Limb (tissue), 2 donors: ENCODE measurements around the gene SLCO4A1.

Source experiments
- DNase-seq, 2 donors: peaks; one replicate each; pipeline ENCODE4 v3.0.0-alpha.2; 2016; ENCODE audit errors: extremely low spot score in 2 of 2

SLCO4A1 gene

DNA sequence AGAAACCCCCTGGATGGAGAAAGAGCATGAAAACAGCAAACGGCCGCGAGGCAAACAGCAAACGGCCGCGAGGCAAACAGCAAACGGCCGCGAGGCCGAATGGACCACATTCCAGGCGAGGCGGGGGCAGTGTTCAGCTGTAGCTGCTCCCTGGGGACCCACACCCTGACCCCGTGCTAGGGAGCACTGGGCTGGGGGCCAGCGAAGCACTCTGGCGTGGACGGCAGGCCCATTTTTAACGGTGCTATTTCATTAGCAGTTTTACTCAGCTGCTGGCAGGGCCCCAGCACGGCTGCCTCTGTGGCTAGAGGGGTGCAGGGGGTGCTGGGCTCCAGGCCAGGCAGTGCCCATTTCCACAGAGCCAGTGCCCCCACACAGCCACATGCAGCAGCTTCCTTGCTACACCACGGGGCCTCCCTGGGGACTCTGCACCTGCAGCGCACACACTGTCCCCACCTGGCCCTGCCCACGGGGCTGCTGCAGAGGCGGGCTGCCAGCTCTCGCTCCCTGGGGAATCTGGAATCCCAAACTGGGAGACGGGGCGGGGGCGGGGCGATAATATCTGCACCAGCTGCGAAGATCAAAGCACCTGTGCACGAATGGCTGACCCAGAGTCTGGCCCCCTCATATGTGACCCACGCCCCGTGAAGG lies 35.6 kb upstream of the SLCO4A1 start:
- peak in 1 of 2 donors; percentile 58 for DNase-seq

DNA sequence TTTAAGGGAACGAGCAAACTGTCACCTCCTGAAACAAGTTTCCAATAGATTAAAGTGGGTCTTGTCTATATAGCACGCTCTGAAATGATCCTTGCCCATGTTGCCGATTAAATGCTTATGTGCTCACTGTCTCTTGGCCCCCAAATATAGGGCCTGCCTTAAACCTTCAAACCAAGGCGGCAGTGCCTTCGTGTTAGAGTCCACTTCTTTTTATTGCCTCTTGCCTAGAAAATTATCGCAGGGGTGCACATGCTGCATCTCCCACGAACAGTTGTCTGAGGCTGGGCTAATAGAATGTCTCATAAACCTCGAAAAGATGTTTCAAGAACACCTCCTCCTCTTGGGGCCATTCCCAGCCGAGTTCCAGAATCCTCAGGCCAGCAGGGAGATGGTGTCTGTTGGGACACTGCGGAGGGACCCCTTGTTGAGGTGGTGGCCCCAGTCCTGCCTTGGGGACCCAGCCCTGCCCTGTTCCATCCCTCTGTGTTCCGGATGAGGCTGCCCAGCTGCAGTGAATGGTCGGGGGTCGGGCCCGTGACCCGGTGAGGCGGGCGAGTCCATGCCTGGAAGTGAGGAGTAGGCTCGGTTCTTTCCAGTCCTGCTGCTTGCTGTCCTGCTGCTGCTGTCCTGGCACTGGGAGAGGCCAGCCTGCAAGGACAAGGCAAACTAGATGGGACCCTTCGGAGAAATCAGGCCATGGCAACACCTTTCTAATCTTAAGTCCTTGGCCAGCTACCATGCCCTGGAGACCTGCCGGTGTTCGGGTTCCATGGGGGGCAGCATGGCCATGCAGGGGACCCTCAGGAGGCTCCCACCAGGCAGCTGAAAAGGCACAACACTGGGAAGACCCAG lies 34.7 kb upstream of the SLCO4A1 start:
- no peak for DNase-seq

DNA sequence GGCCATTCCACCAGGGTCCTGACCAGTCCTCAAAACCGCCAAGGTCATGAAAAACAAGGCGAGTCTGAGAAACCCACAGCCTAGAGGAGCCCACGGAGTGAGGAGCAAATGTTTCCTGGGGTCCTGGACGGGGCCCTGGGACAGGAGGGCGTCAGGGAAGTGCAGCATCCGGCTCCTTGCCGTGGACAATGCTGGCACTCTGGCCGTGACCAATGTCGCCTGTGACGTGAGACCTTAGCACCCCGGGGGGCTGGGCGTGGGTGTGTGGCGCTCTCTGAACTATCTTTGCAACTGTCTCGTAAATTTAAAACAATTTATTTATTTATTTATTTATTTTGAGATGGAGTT lies 34.1 kb upstream of the SLCO4A1 start:
- no peak for DNase-seq

DNA sequence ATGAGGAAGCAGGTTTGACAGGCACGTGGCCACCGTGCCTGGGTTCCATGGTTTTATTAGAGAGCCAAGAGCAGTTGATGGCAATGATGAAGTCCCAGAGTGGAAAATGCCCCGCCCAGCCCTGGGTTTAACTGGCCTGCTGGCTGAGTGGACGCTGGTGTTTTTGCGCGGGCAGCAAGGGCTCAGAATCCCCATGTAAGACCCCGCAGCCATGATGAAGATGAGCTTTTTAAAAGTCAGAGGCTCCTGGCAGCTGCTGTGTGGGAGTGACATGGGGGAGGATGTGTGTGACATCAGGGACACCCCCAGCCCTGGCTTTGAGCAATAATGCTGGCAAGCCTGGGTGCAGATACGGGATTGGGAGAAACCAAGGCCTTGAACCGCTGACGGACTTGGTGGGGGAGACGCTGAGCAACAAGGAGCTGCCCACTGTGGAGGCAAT lies 33.0 kb upstream of the SLCO4A1 start:
- DNase-seq, result no peak

DNA sequence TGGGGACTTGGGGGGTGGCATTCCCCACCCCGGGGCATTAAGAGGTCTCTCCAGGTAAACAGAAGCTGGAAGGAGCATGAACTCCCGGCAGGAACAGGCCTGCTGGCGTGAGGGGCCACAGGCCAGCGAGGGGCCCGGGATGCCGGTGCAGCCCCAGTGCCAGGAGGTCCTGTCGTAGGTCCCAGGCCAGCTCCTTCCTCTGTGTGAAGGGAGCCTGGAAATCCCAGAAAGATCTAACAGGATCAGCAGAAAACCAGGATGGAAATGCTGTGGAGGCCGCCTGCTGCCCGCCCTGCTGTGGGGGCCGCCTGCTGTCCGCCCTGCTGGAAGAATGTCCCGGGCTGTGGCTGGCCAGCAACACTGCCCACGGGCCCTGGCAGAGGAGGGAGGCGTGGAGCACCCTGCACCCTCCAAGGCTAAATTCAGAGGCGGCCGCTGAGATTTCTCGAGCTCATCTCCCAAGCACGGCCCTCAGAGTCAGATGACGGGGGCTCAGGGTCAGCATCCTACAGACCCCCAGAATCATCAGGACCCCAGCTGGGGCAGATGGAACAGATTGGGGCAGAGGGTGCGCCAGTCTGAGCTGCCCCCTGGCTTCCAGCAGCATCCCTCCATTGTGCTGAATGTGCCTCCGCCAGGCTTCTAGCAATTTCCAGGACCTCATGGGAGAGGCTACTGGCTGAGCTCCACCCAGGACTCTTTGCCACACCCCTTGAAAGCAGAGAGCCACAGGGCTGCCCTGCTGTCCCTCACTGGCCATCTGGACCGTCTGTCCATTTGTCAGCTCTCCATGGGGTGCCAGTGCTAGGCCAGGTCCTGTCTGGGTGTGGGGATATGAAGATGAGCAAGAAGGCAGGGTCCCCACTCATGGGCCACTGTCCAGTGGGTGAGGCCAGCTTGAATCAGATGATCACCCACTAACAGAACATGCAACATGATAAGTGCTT lies 32.2 kb upstream of the SLCO4A1 start:
- DNase-seq, result no peak

DNA sequence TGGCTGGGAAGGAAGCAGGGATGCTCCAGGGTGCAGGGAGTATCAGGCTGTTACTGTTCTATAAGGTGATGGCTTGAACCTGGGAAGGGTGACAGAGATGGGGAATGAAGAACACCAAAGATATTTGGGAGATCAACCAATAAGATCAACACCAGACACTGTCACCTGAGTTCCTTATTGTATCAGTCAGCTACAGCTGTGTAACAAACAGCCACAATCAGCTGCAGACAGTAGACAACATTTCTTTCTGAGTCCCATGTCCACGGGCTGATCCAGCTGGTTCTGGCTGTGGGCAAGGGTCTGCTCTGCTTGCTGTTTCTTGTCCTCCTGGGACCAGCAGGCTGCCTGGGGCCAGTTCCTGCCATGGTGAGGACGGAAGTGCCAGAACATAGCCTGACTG lies 31.3 kb upstream of the SLCO4A1 start:
- DNase-seq, result no peak

DNA sequence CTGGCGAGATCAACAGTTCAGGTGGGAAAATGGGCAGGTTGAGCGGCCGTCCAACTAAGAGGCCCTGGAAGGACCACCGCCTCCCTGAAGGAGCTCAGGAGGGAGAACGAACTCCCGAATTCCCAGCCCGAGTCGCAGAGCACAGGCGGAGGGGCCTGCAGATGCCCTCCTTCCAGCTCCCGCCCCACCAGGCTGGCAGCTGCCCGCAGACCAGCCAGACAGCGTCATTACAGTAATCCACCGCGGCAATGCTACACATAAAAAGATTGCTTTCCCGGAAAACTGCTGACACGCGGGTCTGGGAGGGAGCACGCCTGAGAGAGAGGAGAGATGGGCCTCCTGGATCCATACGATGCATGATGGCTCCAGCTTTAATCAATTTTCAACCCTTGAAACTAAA lies 30.5 kb upstream of the SLCO4A1 start:
- no peak for DNase-seq

DNA sequence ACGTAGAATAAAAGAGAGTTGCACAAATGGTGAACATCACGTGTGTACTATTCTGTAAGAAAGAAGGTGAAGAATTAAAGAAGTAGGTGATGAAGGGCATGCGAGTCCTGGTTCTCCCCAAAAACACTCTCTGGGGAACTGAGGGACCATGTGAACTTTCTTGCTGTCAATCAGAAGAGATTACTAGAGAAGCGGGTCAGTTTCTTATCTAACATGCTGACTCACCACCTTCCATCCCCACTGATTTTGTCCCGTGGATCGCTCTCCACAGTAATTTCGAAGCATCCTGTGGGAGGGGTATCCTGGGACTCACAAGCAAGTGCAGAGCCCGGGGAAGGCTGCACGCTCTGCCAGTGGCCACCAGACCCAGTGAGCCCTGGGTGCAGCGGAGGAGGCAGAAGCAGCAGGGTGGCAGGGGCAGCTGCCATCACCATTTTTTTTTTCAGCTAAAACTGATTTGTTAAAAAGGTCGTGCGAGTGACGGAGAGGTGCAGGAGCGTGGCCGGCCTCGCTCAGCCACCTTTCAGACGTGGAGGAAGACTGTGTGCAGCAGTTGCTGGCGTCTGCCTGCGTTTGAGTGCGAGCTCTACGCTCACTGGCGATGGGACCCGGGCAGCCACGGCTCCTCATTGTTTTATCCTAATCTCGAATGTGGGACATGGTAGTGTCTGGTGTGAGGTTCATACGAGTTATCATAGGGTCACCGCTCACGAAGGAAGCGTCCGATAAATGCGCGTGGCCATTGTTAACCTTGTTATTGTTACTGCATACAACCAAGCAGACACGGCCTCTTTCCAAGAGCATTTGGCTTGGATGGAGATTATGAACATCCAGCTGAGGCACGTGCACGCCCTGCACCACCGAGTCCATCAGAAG lies 28.0 kb upstream of the SLCO4A1 start:
- no peak for DNase-seq

DNA sequence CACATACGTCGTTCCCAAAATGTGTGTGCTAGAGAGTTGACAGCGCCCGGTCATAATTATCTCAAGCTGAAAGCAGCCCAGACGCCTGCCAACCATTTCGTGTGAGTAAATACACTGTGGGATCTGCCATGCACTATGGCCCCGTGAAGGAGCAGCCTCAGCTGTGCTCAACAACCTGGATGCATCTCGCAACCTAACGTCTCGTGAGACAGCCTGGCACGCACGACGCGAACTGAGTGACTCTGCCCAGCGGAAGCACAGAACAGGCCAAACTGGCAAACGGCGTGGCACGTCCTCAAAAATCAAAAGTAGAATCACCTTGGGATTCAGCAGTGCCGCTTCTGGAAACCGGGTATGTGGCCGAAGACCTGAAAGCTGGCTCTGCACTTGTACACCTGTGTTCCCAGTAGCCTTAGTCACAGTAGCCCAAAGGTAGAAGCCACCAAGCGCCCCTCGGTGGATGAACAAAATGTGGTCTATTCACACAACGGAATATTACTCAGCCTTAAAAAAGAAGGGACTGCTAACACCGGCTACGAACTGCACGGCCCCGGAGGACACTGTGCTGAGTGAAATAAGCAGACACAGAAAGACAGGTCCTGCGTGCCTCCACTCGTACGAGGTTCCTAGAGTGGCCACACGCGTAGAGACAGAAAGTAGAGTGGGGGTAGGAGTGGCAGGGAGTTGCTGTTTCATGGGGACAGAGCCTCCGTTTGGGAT lies 27.2 kb upstream of the SLCO4A1 start:
- DNase-seq, result no peak

DNA sequence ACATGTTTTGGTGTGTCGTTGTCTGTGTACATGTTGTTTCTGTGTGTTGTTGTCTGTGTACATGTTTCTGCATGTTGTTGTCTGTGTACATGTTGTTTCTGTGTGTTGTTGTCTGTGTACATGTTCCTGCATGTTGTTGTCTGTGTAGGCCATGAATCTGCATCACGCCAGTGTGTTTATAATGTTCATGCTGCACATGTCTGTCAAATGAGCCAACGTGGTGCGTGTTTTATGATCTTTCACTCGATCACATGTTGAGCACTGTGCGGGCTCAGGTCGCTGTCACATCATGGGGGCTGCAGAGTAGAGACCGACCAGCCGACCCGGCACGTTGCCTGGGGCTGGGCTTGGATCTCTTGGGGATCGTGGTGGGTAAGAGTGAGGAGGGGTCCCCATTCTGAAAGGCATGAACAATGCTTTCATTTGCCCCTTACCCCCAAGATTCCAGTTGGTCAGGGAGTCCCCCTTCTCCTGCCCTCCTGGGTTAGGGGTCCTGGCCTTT lies 26.5 kb upstream of the SLCO4A1 start:
- no peak for DNase-seq

DNA sequence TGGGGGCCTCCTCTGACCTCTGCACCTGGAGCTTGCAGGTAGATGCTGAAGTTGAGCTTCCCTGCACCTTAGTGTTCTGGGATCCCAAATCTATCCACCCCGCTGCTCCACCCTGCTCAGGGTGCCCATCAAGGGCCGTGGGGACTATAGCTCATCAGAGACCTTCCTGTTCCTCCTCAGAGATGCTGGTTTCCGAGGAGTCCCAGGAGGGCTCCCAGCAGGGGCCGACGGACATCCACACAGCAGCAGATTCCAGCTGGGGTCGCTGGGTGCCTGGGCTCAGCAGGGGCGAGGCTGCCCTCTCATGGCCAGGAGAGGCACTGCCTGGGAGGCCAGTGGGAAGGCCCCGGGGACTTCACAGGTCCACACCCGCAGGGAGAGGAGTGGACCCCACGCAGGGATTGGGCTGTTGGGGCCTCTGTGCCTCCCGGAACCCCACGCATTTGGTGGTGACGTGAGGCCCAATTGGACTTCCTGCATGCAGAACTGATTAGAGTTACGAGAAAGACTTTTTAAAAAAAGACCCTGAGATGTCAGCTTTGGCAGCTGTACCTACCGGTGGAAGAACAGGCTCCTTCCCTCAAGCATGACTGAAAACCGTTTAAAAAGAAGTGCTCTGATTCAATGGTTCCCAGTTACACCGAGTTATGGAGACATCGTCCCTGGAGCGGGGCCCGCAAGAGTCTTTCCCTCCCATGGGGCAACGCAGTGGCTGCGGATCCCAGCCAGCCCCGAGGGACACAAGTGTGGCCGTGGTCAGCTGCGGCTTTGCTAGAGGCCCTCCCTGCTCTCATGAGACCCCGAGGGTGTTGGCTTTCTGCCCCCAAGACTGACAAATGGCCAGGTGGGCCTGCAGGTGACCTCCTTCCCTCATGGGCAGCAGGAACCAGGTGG lies 25.3 kb upstream of the SLCO4A1 start:
- peak in 1 of 2 donors; percentile 79 for DNase-seq

DNA sequence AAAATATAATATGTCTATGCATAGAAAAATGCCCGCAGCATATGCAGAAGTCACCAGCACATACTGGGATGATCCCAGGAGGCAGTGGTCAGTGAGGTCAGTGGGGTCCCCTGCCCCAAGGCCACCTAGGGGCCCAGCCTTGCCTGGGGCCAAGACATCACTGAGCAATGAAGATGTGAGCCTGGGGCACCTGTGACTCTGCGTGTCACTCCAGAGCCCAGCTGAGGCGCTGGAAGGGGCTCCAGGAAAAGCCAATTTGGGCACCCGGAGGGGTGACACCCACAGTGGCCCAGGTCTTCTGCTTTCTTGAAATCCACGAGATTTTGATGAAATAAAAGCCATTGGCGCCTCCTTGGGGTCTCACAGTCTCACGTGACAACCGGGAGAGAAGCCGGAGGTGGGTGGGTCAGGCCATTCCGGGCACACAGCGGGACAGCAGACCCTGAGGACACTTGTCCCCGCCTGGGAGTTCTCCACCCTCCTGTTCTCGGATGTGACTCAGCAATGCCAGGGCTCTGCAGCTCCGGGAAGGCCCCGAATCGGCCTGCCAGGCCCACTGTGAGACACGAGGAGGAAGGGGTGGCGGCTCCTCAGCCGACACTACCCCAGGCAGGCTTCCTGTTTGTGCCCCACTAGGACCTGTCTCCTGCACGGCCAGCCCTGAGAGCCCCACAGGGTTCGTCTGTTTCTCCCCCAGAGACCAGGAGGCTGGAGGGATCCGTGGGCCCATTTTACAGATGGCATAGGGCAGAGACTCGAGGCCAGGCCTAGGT lies 24.4 kb upstream of the SLCO4A1 start:
- DNase-seq, result no peak

DNA sequence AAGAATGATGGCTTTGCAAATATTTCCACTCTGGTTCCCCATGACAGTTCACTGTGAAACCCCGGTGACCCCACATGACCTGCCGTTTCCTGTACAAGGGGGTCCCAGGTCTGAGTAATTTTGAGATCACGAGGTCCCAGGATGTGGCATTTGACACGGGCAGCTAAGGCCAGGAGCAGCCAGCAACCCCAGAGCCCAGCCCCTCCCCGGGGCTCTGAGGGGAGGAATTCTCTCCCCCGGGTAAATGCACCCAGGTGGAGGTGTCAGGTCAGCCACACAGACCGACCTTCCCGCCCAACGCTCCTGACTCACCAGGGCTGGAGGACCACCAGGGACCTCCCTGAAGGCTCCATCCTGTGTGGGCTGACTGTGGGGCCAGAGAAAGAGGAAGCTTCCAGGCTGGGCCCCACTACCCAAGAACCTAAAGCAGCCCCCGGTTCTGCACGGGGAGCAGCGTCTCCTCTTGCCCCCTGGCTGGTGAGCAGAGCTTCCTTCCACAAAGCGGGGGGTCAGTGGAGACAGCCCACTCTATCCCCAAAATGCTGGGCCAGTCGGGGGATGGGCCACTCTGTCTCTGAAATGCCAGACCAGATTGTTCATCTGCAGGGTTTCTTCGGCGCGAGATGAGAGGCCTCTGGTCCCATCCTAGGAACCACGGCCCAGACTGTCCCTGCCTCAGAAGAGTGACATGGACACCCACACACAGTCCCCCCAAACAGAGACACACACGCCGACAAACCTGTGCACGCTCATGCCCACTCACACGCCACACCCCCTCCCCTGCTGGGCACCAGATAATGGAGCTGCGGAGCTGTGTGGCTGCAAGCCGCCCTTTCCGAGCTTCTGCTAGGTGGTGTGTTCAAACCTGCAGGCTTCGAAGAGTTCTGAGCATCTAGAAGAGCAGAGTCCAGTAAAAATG lies 23.4 kb upstream of the SLCO4A1 start:
- DNase-seq, result no peak

DNA sequence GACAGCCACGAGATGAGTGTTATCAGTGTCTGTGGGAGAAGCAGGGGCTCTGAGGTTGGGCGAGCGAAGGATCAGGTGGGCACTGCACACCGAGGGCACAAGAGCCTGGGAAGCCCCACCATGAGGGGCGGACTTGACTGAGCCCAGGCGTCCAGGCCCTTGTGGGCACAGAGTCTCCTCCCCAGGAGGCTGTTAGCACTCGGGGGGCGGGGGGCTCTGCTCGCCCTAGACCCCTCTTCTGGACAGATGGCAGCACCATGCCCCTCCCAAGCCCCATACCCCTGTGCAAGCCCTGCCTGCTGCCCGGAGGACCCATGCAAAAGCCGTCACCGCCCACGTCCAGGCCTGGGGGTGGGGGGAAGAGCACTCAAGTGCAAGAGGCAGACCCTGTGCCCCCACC lies 21.7 kb upstream of the SLCO4A1 start:
- DNase-seq, result no peak

DNA sequence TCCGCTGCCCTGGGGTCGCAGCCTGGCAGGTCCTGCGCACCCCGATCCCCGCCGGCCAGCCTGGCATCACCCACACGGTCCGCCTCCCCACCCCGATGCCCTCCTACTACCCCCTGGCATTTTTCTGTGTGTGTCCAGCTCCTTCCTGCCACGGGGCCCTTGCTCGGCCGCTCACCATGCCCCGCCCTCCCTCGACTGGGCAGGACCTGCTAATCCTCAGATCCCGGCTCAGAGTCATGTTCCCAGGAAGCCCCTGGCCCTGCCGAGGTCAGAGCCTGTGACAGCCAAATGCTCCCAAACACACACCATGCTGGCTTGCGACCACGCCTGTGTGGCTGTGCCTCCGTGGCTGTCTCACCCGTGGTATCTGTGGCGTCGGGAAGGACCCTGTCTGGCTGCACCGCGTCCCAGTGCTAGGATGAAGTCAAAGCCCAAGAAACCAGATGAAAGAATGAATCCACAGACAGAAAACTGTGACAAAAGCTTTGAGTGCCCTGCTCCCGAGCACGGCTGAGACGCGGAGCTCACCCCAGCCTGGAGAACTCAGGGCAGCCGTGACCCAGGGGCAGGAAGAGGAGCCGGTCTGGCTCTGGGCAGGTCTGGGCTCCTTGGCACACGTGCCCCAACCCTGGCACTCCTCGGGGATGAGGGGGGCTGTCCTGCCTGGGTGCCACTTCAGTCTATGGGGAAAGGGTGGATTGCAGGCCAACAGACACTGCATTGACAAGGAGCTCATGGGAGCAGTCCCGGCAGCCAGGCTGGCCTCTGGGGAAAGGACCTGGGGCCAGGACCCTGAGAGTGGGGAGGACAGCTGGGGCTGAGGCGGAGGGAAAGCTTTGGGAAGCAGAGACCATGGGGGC lies 20.8 kb upstream of the SLCO4A1 start:
- DNase-seq, result no peak

DNA sequence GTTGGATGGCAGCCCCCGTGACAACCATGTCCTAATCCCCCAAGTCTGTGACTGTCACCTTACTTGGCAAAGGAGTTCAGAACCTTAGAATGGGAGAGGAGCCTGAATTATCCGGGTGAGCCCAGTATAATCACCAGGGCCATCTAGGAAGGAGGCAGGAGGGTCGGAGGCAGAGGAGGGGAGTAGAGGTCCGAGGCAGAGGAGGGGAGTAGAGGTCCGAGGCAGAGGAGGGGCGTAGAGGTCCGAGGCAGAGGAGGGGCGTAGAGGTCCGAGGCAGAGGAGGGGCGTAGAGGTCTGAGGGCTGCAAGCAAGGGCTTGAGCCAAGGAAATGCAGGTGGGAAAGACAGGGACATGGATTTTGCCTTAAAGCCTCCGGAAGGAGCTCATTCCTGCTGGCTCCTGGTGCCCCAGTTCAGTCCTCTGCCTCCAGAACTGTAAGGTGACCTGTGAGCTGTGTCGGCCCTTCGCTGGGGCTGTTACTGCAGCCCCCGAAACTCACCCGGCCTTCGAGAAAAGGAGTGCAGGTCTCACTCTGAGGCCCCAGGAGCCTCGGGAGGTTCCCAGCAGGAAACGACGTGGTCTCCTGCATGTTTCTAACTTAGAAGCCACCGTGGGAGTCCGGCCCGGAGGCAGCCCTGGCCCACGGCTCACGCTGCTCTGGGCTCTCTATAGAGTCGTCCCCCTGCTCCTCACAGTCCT lies 20.0 kb upstream of the SLCO4A1 start:
- no peak for DNase-seq
